GM23248 (cell line): Measurements from ENCODE around the gene FBXO11. TPM values are rescaled to one million over a fixed set of nuclear protein-coding genes. Genes with fewer than 3 reads are reported as not detected.

Experiments used
- DNase-seq: peaks from one replicate; pipeline ENCODE4 v3.0.0-alpha.2; 2015
- H2AFZ ChIP-seq: fragments of 200-600 bp; sonication (generic); 2 replicates; pipeline ENCODE4 v1.6.1; 2016; ENCODE audit warnings: antibody characterized with exemption
- H3F3A ChIP-seq: fragments of 200-600 bp; sonication (generic); 2 replicates; pipeline ENCODE4 v1.6.1; 2016; ENCODE audit warnings: mild to moderate bottlenecking, antibody characterized with exemption, mixed run types; ENCODE audit not compliant: insufficient read depth
- H3K27ac ChIP-seq: fragments of 200-600 bp; sonication (generic); 2 replicates; pipeline ENCODE4 v1.5.1; 2016; ENCODE audit warnings: mild to moderate bottlenecking
- H3K27me3 ChIP-seq: fragments of 200-600 bp; sonication (generic); replicated peaks from 2 replicates; pipeline ENCODE4 v1.6.1; 2016; ENCODE audit warnings: mild to moderate bottlenecking; ENCODE audit not compliant: insufficient read depth
- H3K36me3 ChIP-seq: fragments of 200-600 bp; sonication (generic); 2 replicates; pipeline ENCODE4 v1.6.1; 2016; ENCODE audit warnings: low read depth, mild to moderate bottlenecking
- H3K4me1 ChIP-seq: fragments of 200-600 bp; sonication (generic); 2 replicates; pipeline ENCODE4 v1.6.1; 2016; ENCODE audit warnings: mild to moderate bottlenecking; ENCODE audit not compliant: insufficient read depth
- H3K4me2 ChIP-seq: fragments of 200-600 bp; sonication (generic); one replicate; pipeline ENCODE4 v1.6.1; 2016; ENCODE audit warnings: mild to moderate bottlenecking; ENCODE audit not compliant: unreplicated experiment
- H3K4me3 ChIP-seq: fragments of 200-600 bp; sonication (generic); 2 replicates; pipeline ENCODE4 v1.5.1; 2016; ENCODE audit warnings: mild to moderate bottlenecking
- H3K79me2 ChIP-seq: fragments of 200-600 bp; sonication (generic); 2 replicates; pipeline ENCODE4 v1.6.1; 2016; ENCODE audit warnings: mild to moderate bottlenecking; ENCODE audit not compliant: insufficient read depth
- H3K9ac ChIP-seq: fragments of 200-600 bp; sonication (generic); 2 replicates; pipeline ENCODE4 v1.6.1; 2016; ENCODE audit warnings: mild to moderate bottlenecking
- H3K9me2 ChIP-seq: fragments of 200-600 bp; sonication (generic); 2 replicates; pipeline ENCODE4 v1.6.1; 2016; ENCODE audit warnings: mixed run types, mild to moderate bottlenecking, moderate library complexity; ENCODE audit not compliant: insufficient read depth
- H3K9me3 ChIP-seq: fragments of 200-600 bp; sonication (generic); one replicate; pipeline ENCODE4 v1.6.1; 2017; ENCODE audit warnings: low read depth
- H4K20me1 ChIP-seq: fragments of 200-600 bp; sonication (generic); 2 replicates; pipeline ENCODE4 v1.6.0; 2016; ENCODE audit not compliant: insufficient read depth
- EZH2 ChIP-seq: fragments of 200-600 bp; sonication (generic); IDR thresholded peaks from 2 replicates; pipeline ENCODE4 v1.6.1; 2018; ENCODE audit warnings: antibody characterized with exemption, mild to moderate bottlenecking; ENCODE audit not compliant: insufficient read depth, poor library complexity, severe bottlenecking
- EZH2phosphoT487 ChIP-seq: fragments of 200-600 bp; sonication (generic); IDR thresholded peaks from 2 replicates; pipeline ENCODE4 v1.6.1; 2018; ENCODE audit warnings: antibody characterized with exemption, moderate library complexity, mild to moderate bottlenecking, low read depth; ENCODE audit not compliant: insufficient read depth
- WGBS, 2 experiments: methylation state at CpG; one replicate each; pipeline ENCODE4 v1.1.6; 2015 to 2017; ENCODE audit warnings: low lambda C conversion rate in 2 of 2, low coverage in 1 of 2; ENCODE audit errors: missing lambda C conversion rate in 2 of 2; 5-methylcytosine and 5-hydroxymethylcytosine counted together
- in situ Hi-C: fragments of 300-500 bp; cut with MboI; formaldehyde crosslinking; loops from 2 replicates; pipeline ENCODE4 v1.15.0; 2020
- polyA plus RNA-seq: library from polyadenylated mRNA; unstranded; fragments of >200 nt; fragmentation: Nextera tagmentation; extraction: Ambion mirVana; gene quantifications from 2 replicates; pipeline ENCODE4 v1.2.1, GENCODE V29; 2016
- total RNA-seq: library from RNA; depleted of rRNA; stranded (reverse); fragments of >200 nt; shearing (Covaris generic); gene quantifications from 2 replicates; pipeline ENCODE4 v1.2.3, GENCODE V29; 2014

The FBXO11 gene
- total and polyA plus RNA-seq, 2 experiments from 2014 or later = 15.7 to 25.8 TPM

DNA sequence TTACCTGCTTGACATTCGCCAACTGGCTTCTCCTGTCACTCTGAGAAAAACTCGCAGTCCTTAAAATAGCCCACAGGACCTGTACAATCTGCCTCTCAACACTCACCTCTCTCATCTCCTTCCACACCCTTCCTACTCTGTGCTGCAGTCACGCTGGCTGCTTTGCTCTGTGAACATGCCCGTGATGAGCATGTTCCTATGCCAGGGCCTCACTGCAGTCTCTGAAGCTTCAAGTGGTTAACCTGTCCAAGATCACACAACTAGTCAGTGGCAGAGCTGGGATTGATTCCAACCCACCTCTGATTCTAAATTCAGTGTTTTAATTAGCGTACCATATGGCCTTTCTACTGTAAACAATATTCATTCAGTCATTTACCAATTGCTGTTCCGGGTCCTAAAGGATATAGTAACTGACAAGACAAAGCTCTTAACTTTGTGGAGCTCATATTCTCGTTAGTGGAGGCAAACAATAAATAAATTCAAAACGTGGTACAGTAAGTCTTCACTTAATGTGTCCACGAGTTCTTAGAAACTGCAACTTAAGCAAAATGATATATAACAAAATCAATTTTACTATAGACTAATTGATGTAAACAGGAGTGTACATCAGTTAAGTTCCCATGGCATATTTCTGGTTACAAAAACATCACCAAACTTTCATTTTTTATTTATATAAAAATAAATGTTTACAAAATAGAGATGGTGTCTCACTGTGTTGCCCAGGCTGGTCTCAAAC, 38.9 kb upstream of the FBXO11 start:
- H2AFZ ChIP-seq = no peak overlapping the region
- no peaks in the 10 kb centered on the region for H4K20me1 ChIP-seq
- H3K27ac ChIP-seq = no peak overlapping the region
- H3F3A ChIP-seq = no peaks in the 10 kb centered on the region
- H3K9ac ChIP-seq = no peak overlapping the region
- no peaks in the 10 kb centered on the region for H3K79me2 ChIP-seq
- no peaks in the 10 kb centered on the region for H3K9me2 ChIP-seq
- no peak overlapping the region for H3K4me2 ChIP-seq
- no peak for DNase-seq
- TF ChIP-seq EZH2 = no peak
- no peaks in the 10 kb centered on the region for H3K9me3 ChIP-seq
- H3K4me1 ChIP-seq = no peaks in the 10 kb centered on the region
- H3K27me3 ChIP-seq = no peaks in the 10 kb centered on the region
- in situ Hi-C loops = no loop called here
- 31 to 35% methylated on average over 9 of the region's 9 CpGs for WGBS, 2 experiments
- no peak overlapping the region for H3K4me3 ChIP-seq
- no peaks in the 10 kb centered on the region for H3K36me3 ChIP-seq

DNA sequence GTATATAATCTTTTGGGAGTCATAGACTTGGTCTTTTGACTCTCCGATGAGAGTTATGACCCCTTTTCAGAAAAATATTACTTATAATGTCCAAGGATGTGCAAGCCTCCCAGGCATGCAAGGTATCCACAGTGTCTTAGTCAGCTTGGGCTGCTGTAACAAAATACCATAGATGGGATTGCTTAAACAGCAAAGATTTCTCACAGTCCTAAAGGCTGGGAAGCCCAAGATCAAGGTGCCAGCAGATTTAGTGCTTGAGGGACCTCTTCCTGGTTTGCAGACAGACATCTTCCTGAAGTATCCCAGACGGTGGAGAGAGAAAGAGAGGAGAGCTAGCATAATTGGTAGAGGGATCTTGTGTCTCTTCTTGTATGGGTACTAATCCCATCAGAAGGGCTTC, 35.6 kb upstream of the FBXO11 start:
- WGBS, 2 experiments = 45 to 50% methylated on average over 2 of the region's 2 CpGs
- Histone ChIP-seq H3K36me3 (no peaks in the 10 kb centered on the region), H3K9me3 (no peaks in the 10 kb centered on the region), H3K9ac (no peak overlapping the region), H3K4me3 (no peak overlapping the region), H4K20me1 (no peaks in the 10 kb centered on the region), H3K27me3 (no peaks in the 10 kb centered on the region), H3F3A (no peaks in the 10 kb centered on the region), H2AFZ (no peak overlapping the region), H3K79me2 (no peaks in the 10 kb centered on the region), H3K4me2 (no peak overlapping the region), H3K4me1 (no peaks in the 10 kb centered on the region), H3K9me2 (no peaks in the 10 kb centered on the region), H3K27ac (no peak overlapping the region)
- no peak for DNase-seq
- in situ Hi-C loops = no loop called here
- no peak for TF ChIP-seq EZH2phosphoT487
- no peak for TF ChIP-seq EZH2

DNA sequence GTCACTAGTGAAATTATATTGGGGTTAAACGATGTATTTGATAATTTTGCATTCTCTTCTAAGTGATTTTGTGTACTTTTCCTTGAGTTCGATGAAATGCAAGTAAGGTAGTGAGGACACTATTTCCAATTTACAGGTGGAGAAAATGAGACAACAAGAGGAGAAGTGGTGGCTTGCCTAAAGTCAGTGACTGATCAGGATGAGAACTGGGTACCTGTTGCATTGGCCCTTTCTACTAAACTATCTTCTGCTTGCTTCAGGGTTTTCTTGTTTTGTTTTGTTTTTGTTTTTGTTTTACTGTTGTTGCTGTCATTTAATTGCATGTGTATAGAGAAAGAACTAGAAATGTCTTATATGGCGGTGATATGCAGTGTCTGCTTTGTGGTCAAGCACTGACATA, 31.4 kb upstream of the FBXO11 start:
- WGBS, 2 experiments = 76 to 81% methylated on average over 3 of the region's 3 CpGs
- no peak overlapping the region for H2AFZ ChIP-seq
- no peaks in the 10 kb centered on the region for H3K4me1 ChIP-seq
- in situ Hi-C loops = no loop called here
- no peak for TF ChIP-seq EZH2
- no peak for TF ChIP-seq EZH2phosphoT487
- H3K9ac ChIP-seq = no peak overlapping the region
- H3K27me3 ChIP-seq = no peaks in the 10 kb centered on the region
- H3K9me2 ChIP-seq = no peaks in the 10 kb centered on the region
- H3K9me3 ChIP-seq = no peaks in the 10 kb centered on the region
- no peaks in the 10 kb centered on the region for H3K79me2 ChIP-seq
- no peak overlapping the region for H3K4me2 ChIP-seq
- H4K20me1 ChIP-seq = no peaks in the 10 kb centered on the region
- DNase-seq = no peak
- no peaks in the 10 kb centered on the region for H3F3A ChIP-seq
- no peaks in the 10 kb centered on the region for H3K36me3 ChIP-seq
- H3K4me3 ChIP-seq = no peak overlapping the region
- H3K27ac ChIP-seq = no peak overlapping the region

DNA sequence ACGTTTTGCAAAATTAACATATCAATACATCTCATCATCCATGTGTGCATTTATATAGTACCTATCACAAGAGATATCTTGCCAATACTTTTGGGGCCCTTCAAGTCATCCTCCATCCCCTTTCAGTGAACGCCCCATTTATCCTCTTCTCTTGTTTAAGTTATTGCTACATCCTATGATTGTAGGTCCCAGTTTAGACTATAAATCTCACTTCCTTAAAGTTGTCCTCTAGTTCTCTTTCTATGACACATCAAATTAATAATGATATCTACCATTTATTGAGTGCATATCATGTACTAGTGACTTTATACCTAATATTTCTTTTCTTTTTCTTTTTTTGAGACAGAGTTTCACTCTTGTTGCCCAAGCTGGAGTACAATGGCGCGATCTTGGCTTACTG, 28.8 kb upstream of the FBXO11 start:
- no peak overlapping the region for H3K9ac ChIP-seq
- no peak for DNase-seq
- in situ Hi-C loops = no loop called here
- H3K79me2 ChIP-seq = no peaks in the 10 kb centered on the region
- H3K4me1 ChIP-seq = no peaks in the 10 kb centered on the region
- H3K9me2 ChIP-seq = no peaks in the 10 kb centered on the region
- H3K4me3 ChIP-seq = no peak overlapping the region
- no peaks in the 10 kb centered on the region for H3F3A ChIP-seq
- H4K20me1 ChIP-seq = no peaks in the 10 kb centered on the region
- TF ChIP-seq EZH2 (no peak), EZH2phosphoT487 (no peak)
- no peaks in the 10 kb centered on the region for H3K9me3 ChIP-seq
- H3K27ac ChIP-seq = no peak overlapping the region
- no peaks in the 10 kb centered on the region for H3K36me3 ChIP-seq
- H3K27me3 ChIP-seq = no peaks in the 10 kb centered on the region
- H3K4me2 ChIP-seq = no peak overlapping the region
- WGBS, 2 experiments = 60 to 68% methylated on average over 4 of the region's 4 CpGs
- no peak overlapping the region for H2AFZ ChIP-seq

DNA sequence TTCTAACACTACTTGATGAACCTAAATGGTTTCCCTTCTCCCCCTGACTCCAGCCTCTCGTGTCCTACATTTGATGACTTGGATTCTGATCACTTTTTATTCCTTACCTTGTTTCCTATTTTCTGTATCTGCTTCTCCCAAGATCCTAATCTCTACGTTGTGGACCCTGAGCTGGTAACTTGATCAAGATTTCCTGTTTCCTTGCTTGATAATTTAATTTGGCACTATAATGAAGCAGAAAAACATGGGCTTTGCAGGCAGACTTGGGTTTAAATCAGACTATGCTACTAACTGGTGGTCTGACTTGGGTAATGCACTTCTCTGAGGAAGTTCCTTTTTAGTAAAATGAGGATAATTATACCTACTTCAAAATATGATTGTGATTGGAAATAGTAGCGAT, 11.7 kb upstream of the FBXO11 start:
- Histone ChIP-seq H3K36me3 (no peaks in the 10 kb centered on the region), H2AFZ (no peak overlapping the region), H3K4me2 (no peak overlapping the region), H3K9me3 (no peaks in the 10 kb centered on the region), H3K27me3 (no peaks in the 10 kb centered on the region), H3K79me2 (no peaks in the 10 kb centered on the region), H3F3A (no peaks in the 10 kb centered on the region), H3K4me3 (no peak overlapping the region), H3K27ac (no peak overlapping the region), H3K4me1 (no peaks in the 10 kb centered on the region), H3K9me2 (no peaks in the 10 kb centered on the region), H4K20me1 (no peaks in the 10 kb centered on the region), H3K9ac (no peak overlapping the region)
- TF ChIP-seq EZH2 = no peak
- TF ChIP-seq EZH2phosphoT487 = no peak
- in situ Hi-C loops = no loop called here
- 64 to 76% methylated on average over 3 of the region's 3 CpGs for WGBS, 2 experiments
- no peak for DNase-seq
